H1 (cell line): Measurements from ENCODE around the gene PPP1R14B. TPM values are rescaled to one million over a fixed set of nuclear protein-coding genes. Genes with fewer than 3 reads are reported as not detected.

ENCODE experiments used
- CHD7 ChIP-seq: fragments of 300-600 bp; sonication (generic); IDR thresholded peaks from 2 replicates; pipeline ENCODE4 v1.7.1; 2012; ENCODE audit warnings: low read length, moderate library complexity, mild to moderate bottlenecking, inconsistent platforms; ENCODE audit not compliant: insufficient replicate concordance
- CTBP2 ChIP-seq: IDR thresholded peaks from 2 replicates; pipeline ENCODE4 v1.7.0; 2011; ENCODE audit warnings: borderline replicate concordance, mild to moderate bottlenecking, moderate library complexity, mixed read lengths, low read length; ENCODE audit not compliant: insufficient read depth, insufficient read length
- CTCF ChIP-seq, 3 experiments: IDR thresholded peaks; 1 replicate in 2 of 3; 2 replicates in 1 of 3; pipeline versions ENCODE4 v1.5.1 to v1.6.1; 2011; ENCODE audit warnings: low read length in 3 of 3, mild to moderate bottlenecking in 3 of 3, inconsistent platforms in 2 of 3, low read depth in 1 of 3, moderate library complexity in 1 of 3; ENCODE audit not compliant: insufficient read depth in 1 of 3; ENCODE audit errors: control extremely low read depth in 1 of 3
- NANOG ChIP-seq: IDR thresholded peaks from 2 replicates; pipeline ENCODE4 v1.6.1; 2011; ENCODE audit warnings: low read length, low read depth, mild to moderate bottlenecking, inconsistent platforms; ENCODE audit not compliant: insufficient read depth, poor library complexity, severe bottlenecking
- RNF2 ChIP-seq: fragments of 200-900, 300-1000 bp; sonication (generic); IDR thresholded peaks from 2 replicates; pipeline ENCODE4 v1.7.1; 2016; ENCODE audit warnings: borderline replicate concordance, low read depth, mild to moderate bottlenecking, antibody characterized with exemption, low read length; ENCODE audit not compliant: poor library complexity, severe bottlenecking; ENCODE audit errors: missing control alignments
- SUZ12 ChIP-seq: fragments of 200-600 bp; sonication (generic); IDR thresholded peaks from 2 replicates; pipeline ENCODE4 v1.6.1; 2012; ENCODE audit warnings: mild to moderate bottlenecking, inconsistent platforms, low read length, moderate library complexity, mixed read lengths
- TEAD4 ChIP-seq: IDR thresholded peaks from 2 replicates; pipeline ENCODE4 v1.6.1; 2012; ENCODE audit warnings: low read depth, low read length, inconsistent platforms, mixed read lengths
- polyA plus RNA-seq, 7 experiments: library from polyadenylated mRNA; depleted of rRNA in 3 of 7; stranded (reverse) in 5 of 7; unstranded in 2 of 7; fragments of >200 nt in 5 of 7; fragments of 200-250 nt in 2 of 7; gene quantifications; 1 replicate in 5 of 7; 2 replicates in 1 of 7; 4 replicates in 1 of 7; pipeline versions ENCODE4 v1.2.1 to v1.2.3, GENCODE V29; 2011 to 2013; ENCODE audit warnings: missing spikeins in 2 of 7, mixed read lengths in 2 of 7
- total RNA-seq: library from RNA; stranded (reverse); fragmentation: NEBNext Ultra II Directional; extraction: Animal tissue kit (Norgen Biotek cat#: 25700); gene quantifications from 2 replicates; pipeline ENCODE4 v1.2.1, GENCODE V29; 2021

Gene PPP1R14B
- total and polyA plus RNA-seq, 2 of the 8 experiments (the other 6 are each of a cell fraction or from before 2014, with no cell fraction given): 265 to 419 TPM

- no peak for TF ChIP-seq CHD7
- TF ChIP-seq CTBP2: no peak
- no peak for TF ChIP-seq NANOG
- no peak for TF ChIP-seq SUZ12
- TF ChIP-seq CTCF (IDR thresholded peaks at IDR 0.05; ENCODE audit: control extremely low read depth in 1 of 3, insufficient read depth in 1 of 3, low read depth in 1 of 3, low read length in 3 of 3): no peak
- no peak for TF ChIP-seq RNF2
- no peak for TF ChIP-seq TEAD4
Observed at GRCh38 chr11:64289002-64289564, 42.3 kb upstream of the PPP1R14B start (continued).
